CD14-positive monocyte (primary cell): Measurements from ENCODE around the gene C19orf12. TPM values are rescaled to one million over a fixed set of nuclear protein-coding genes. Genes with fewer than 3 reads are reported as not detected.

ENCODE experiments used
- DNase-seq, 3 donors: peaks; one replicate each; pipeline ENCODE4 v3.0.0-alpha.2; 2011 to 2022
- H2AFZ ChIP-seq: 2 replicates; pipeline ENCODE4 v1.6.0; 2012; ENCODE audit warnings: mild to moderate bottlenecking, low read depth, low read length, inconsistent platforms; ENCODE audit not compliant: insufficient read depth, poor library complexity, severe bottlenecking
- H3K27ac ChIP-seq, 2 donors: 1 replicate in 1 of 2; 2 replicates in 1 of 2; pipeline ENCODE4 v1.5.1; 2012 to 2013; ENCODE audit warnings: low read length in 2 of 2, control low read depth in 1 of 2, inconsistent platforms in 1 of 2, low read depth in 1 of 2, mild to moderate bottlenecking in 1 of 2
- H3K27me3 ChIP-seq, 2 donors: one replicate each; pipeline versions ENCODE4 v1.6.0 to v1.6.1; 2011 to 2013; ENCODE audit warnings: low read length in 2 of 2; ENCODE audit not compliant: control insufficient read depth in 2 of 2, insufficient read depth in 2 of 2
- H3K36me3 ChIP-seq, 2 donors: replicated peaks in 1 of 2; 1 replicate in 1 of 2; 2 replicates in 1 of 2; pipeline versions ENCODE4 v1.5.1 to v1.6.1; 2012 to 2013; ENCODE audit warnings: low read length in 2 of 2, control low read depth in 1 of 2, inconsistent platforms in 1 of 2, mild to moderate bottlenecking in 1 of 2; ENCODE audit not compliant: insufficient read depth in 2 of 2, control insufficient read depth in 1 of 2
- H3K4me1 ChIP-seq, 2 donors: 1 replicate in 1 of 2; 2 replicates in 1 of 2; pipeline versions ENCODE4 v1.5.1 to v1.6.1; 2012 to 2013; ENCODE audit warnings: low read length in 2 of 2, control low read depth in 1 of 2, inconsistent platforms in 1 of 2, mild to moderate bottlenecking in 1 of 2, moderate library complexity in 1 of 2; ENCODE audit not compliant: insufficient read depth in 2 of 2, control insufficient read depth in 1 of 2
- H3K4me2 ChIP-seq: replicated peaks from 2 replicates; pipeline ENCODE3; 2012; ENCODE audit warnings: low read length, moderate library complexity, mild to moderate bottlenecking; ENCODE audit not compliant: poor library complexity, severe bottlenecking; ENCODE audit errors: extremely low read depth
- H3K4me3 ChIP-seq, 3 experiments: fragments of 200-600 bp in 1 of 3; sonication (generic) in 1 of 3; replicated peaks in 1 of 3; 1 replicate in 2 of 3; 2 replicates in 1 of 3; pipeline ENCODE4 v1.5.1; 2011 to 2013; ENCODE audit warnings: low read length in 3 of 3, mild to moderate bottlenecking in 3 of 3, control low read depth in 2 of 3, low read depth in 2 of 3, inconsistent platforms in 1 of 3, moderate library complexity in 1 of 3
- H3K79me2 ChIP-seq: 2 replicates; pipeline ENCODE4 v1.6.0; 2012; ENCODE audit warnings: mild to moderate bottlenecking, control low read depth, inconsistent platforms, low read length, moderate library complexity; ENCODE audit not compliant: insufficient read depth
- H3K9ac ChIP-seq: 2 replicates; pipeline ENCODE4 v1.6.0; 2017; ENCODE audit warnings: low read length, mild to moderate bottlenecking; ENCODE audit not compliant: insufficient read depth, poor library complexity, severe bottlenecking
- H3K9me3 ChIP-seq, 2 donors: replicated peaks in 1 of 2; 1 replicate in 1 of 2; 2 replicates in 1 of 2; pipeline versions ENCODE4 v1.5.1 to v1.6.1; 2012 to 2013; ENCODE audit warnings: low read length in 2 of 2, control low read depth in 1 of 2; ENCODE audit not compliant: control insufficient read depth in 1 of 2, insufficient read depth in 1 of 2
- H4K20me1 ChIP-seq: 2 replicates; pipeline ENCODE4 v1.6.0; 2012; ENCODE audit warnings: mild to moderate bottlenecking, low read length, control low read depth, moderate library complexity; ENCODE audit not compliant: insufficient read depth
- H3K27ac Mint-ChIP-seq, 7 donors: one replicate each; pipeline ENCODE4 v1.8.0; 2020; ENCODE audit warnings: mild to moderate bottlenecking in 7 of 7, mixed read lengths in 7 of 7, moderate library complexity in 6 of 7, inconsistent platforms in 2 of 7
- H3K27me3 Mint-ChIP-seq, 3 donors: one replicate each; pipeline ENCODE4 v1.8.0; 2021 to 2022; ENCODE audit warnings: low read depth in 3 of 3, mild to moderate bottlenecking in 3 of 3, mixed read lengths in 3 of 3, moderate library complexity in 3 of 3, inconsistent platforms in 1 of 3
- H3K36me3 Mint-ChIP-seq, 2 donors: one replicate each; pipeline ENCODE4 v1.8.0; 2020; ENCODE audit warnings: mixed read lengths in 2 of 2, inconsistent platforms in 1 of 2, mild to moderate bottlenecking in 1 of 2
- H3K4me1 Mint-ChIP-seq: one replicate; pipeline ENCODE4 v1.8.0; 2020; ENCODE audit warnings: mild to moderate bottlenecking, mixed read lengths
- H3K4me3 Mint-ChIP-seq, 2 donors: one replicate each; pipeline ENCODE4 v1.8.0; 2020; ENCODE audit warnings: mild to moderate bottlenecking in 2 of 2, mixed read lengths in 2 of 2, moderate library complexity in 1 of 2
- H3K9me3 Mint-ChIP-seq, 7 donors: one replicate each; pipeline ENCODE4 v1.8.0; 2020 to 2022; ENCODE audit warnings: mixed read lengths in 7 of 7, mild to moderate bottlenecking in 6 of 7, moderate library complexity in 6 of 7, inconsistent platforms in 2 of 7
- WGBS: methylation state at CpG from one replicate; pipeline ENCODE4 v1.1.5; 2013; ENCODE audit warnings: missing lambda C conversion rate; ENCODE audit not compliant: insufficient coverage; 5-methylcytosine and 5-hydroxymethylcytosine counted together
- intact Hi-C, 2 donors: fragments of 100-400 bp; cut with micrococcal nuclease; formaldehyde crosslinking; loops; one replicate each; pipeline versions ENCODE4 v1.15.0 to v1.15.1; 2023
- polyA plus RNA-seq, 3 donors: library from polyadenylated mRNA; depleted of rRNA in 1 of 3; unstranded in 2 of 3; stranded (reverse) in 1 of 3; fragments of 300-500 nt in 2 of 3; fragments of >200 nt in 1 of 3; fragmentation: Illumina TruSeq in 2 of 3; gene quantifications; 1 replicate in 2 of 3; 2 replicates in 1 of 3; pipeline ENCODE4 v1.2.3, GENCODE V29; 2012 to 2021
- TF ChIP-seq, protein P1 (sequence below): fragments of 200-600 bp; IDR thresholded peaks from one replicate; pipeline ENCODE4 v1.8.0; 2022; ENCODE audit warnings: antibody characterized with exemption, mild to moderate bottlenecking

The C19orf12 gene
- polyA plus RNA-seq, 3 donors, result 6.0 to 8.0 (median 6.8) TPM

GRCh38 chr19:29724746-29725145 lies 9.7 kb upstream of the C19orf12 start:
- no peaks in the 10 kb centered on the region for H3K36me3 ChIP-seq
- no peak overlapping the region for H2AFZ ChIP-seq
- H3K79me2 ChIP-seq, result no peaks in the 10 kb centered on the region
- peaks cover 7% of the 10 kb centered on the region for H3K4me1 Mint-ChIP-seq
- H3K4me3 ChIP-seq, result no peak overlapping the region
- peaks cover 0 to 2% (median 0%) of the 10 kb centered on the region in 7 donors for H3K9me3 Mint-ChIP-seq
- H3K4me1 ChIP-seq, result peaks cover 4 to 7% of the 10 kb centered on the region in 2 donors
- no peak overlapping the region for H3K27ac ChIP-seq
- no peak overlapping the region for H3K27ac Mint-ChIP-seq
- peak overlapping the region; percentile 22 for H3K4me2 ChIP-seq
- 40% methylated on average over 7 of the region's 14 CpGs for WGBS
- no peaks in the 10 kb centered on the region for H3K9me3 ChIP-seq
- H3K27me3 ChIP-seq, result peaks cover 3 to 21% of the 10 kb centered on the region in 2 donors
- TF ChIP-seq, protein P1, sequence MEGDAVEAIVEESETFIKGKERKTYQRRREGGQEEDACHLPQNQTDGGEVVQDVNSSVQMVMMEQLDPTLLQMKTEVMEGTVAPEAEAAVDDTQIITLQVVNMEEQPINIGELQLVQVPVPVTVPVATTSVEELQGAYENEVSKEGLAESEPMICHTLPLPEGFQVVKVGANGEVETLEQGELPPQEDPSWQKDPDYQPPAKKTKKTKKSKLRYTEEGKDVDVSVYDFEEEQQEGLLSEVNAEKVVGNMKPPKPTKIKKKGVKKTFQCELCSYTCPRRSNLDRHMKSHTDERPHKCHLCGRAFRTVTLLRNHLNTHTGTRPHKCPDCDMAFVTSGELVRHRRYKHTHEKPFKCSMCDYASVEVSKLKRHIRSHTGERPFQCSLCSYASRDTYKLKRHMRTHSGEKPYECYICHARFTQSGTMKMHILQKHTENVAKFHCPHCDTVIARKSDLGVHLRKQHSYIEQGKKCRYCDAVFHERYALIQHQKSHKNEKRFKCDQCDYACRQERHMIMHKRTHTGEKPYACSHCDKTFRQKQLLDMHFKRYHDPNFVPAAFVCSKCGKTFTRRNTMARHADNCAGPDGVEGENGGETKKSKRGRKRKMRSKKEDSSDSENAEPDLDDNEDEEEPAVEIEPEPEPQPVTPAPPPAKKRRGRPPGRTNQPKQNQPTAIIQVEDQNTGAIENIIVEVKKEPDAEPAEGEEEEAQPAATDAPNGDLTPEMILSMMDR, result no peak
- no peaks in the 10 kb centered on the region for H4K20me1 ChIP-seq
- H3K9ac ChIP-seq, result no peak overlapping the region
- intact Hi-C loops, result loop anchor here in 1 of 2 donors (5.0 kb wide), 1 partner anchor 148 kb away; no protein-coding TSS in a partner anchor
- H3K36me3 Mint-ChIP-seq, result no peaks in the 10 kb centered on the region
- DNase-seq, result no peak
- H3K27me3 Mint-ChIP-seq, result peaks cover 20 to 36% (median 35%) of the 10 kb centered on the region in 3 donors
- H3K4me3 Mint-ChIP-seq, result peak overlapping the region in 1 of 2 donors; percentile 61

GRCh38 chr19:29724102-29724641 lies 9.1 kb upstream of the C19orf12 start:
- Mint-ChIP-seq H3K4me3 (peak overlapping the region in 1 of 2 donors; percentile 61), H3K27ac (no peak overlapping the region), H3K9me3 (peaks cover 0 to 2% (median 0%) of the 10 kb centered on the region in 7 donors), H3K27me3 (peaks cover 20 to 36% (median 35%) of the 10 kb centered on the region in 3 donors), H3K4me1 (peaks cover 7% of the 10 kb centered on the region), H3K36me3 (no peaks in the 10 kb centered on the region)
- intact Hi-C loops, result no loop called here
- peaks cover 4 to 7% of the 10 kb centered on the region in 2 donors for H3K4me1 ChIP-seq
- no peaks in the 10 kb centered on the region for H4K20me1 ChIP-seq
- peaks cover 3 to 21% of the 10 kb centered on the region in 2 donors for H3K27me3 ChIP-seq
- no peak for DNase-seq
- no peaks in the 10 kb centered on the region for H3K9me3 ChIP-seq
- H3K27ac ChIP-seq, result no peak overlapping the region
- TF ChIP-seq, protein P1, result no peak
- 0% methylated on average over 29 of the region's 39 CpGs for WGBS
- H3K9ac ChIP-seq, result no peak overlapping the region
- H3K79me2 ChIP-seq, result no peaks in the 10 kb centered on the region
- H3K4me3 ChIP-seq, result no peak overlapping the region
- no peaks in the 10 kb centered on the region for H3K36me3 ChIP-seq
- peak overlapping the region; percentile 22 for H3K4me2 ChIP-seq
- peak overlapping the region; percentile 50 for H2AFZ ChIP-seq
